K562 (cell line): ENCODE data around the gene VPREB1. TPM values are rescaled to one million over a fixed set of nuclear protein-coding genes. Genes with fewer than 3 reads are reported as not detected.
A peak's percentile ranks its signal among the peaks of the same experiment; 100 is the strongest.

Source experiments
- BDP1 ChIP-seq: IDR thresholded peaks from 3 replicates; pipeline ENCODE4 v1.6.1; 2011; ENCODE audit not compliant: insufficient read length, insufficient read depth
- CBX8 ChIP-seq: fragments of 200-600 bp; sonication (generic); IDR thresholded peaks from 2 replicates; pipeline ENCODE4 v1.6.1; 2012; ENCODE audit warnings: borderline replicate concordance, mixed run types, low read depth, mild to moderate bottlenecking, moderate library complexity, mixed read lengths, low read length, control low read depth, inconsistent platforms; ENCODE audit not compliant: poor library complexity, severe bottlenecking; ENCODE audit errors: extremely low read depth
- DACH1 ChIP-seq: fragments of 450-650 bp; IDR thresholded peaks from 2 replicates; pipeline ENCODE4 v1.6.1; 2018; ENCODE audit not compliant: partially characterized antibody
- E2F8 ChIP-seq: fragments of 450-650 bp; IDR thresholded peaks from 2 replicates; pipeline ENCODE4 v1.7.1; 2018; ENCODE audit warnings: mild to moderate bottlenecking, low read depth; ENCODE audit not compliant: partially characterized antibody
- ELF4 ChIP-seq: fragments of 450-650 bp; formaldehyde crosslinking; IDR thresholded peaks from 2 replicates; pipeline ENCODE4 v1.4.0; 2022; ENCODE audit warnings: missing genetic modification characterization
- FOXP4 ChIP-seq: sonication (generic); formaldehyde crosslinking; IDR thresholded peaks from 2 replicates; pipeline ENCODE4 v1.8.0; 2022; ENCODE audit warnings: mild to moderate bottlenecking, missing genetic modification reagents, borderline replicate concordance
- HOXB6 ChIP-seq: fragments of 250-450 bp; sonication (Bioruptor Pico); IDR thresholded peaks from 2 replicates; pipeline ENCODE4 v1.5.1; 2022; ENCODE audit warnings: mild to moderate bottlenecking, borderline replicate concordance
- LARP7 ChIP-seq: fragments of 450-650 bp; IDR thresholded peaks from 2 replicates; pipeline ENCODE4 v1.6.1; 2016
- MCM3 ChIP-seq: fragments of 450-650 bp; IDR thresholded peaks from 2 replicates; pipeline ENCODE4 v1.6.1; 2016
- MCM7 ChIP-seq, 2 experiments: fragments of 450-650 bp; IDR thresholded peaks; 2 replicates each; pipeline ENCODE4 v1.6.1; 2016 to 2018
- NR4A1 ChIP-seq, 2 experiments: fragments of 250-450 bp in 1 of 2; fragments of 450-650 bp in 1 of 2; sonication (Bioruptor Pico) in 1 of 2; IDR thresholded peaks; 2 replicates each; pipeline versions ENCODE4 v1.4.0 to v1.6.1; 2016 to 2020; ENCODE audit warnings: mild to moderate bottlenecking in 2 of 2, missing compliant biosample characterization in 1 of 2, missing genetic modification characterization in 1 of 2, moderate library complexity in 1 of 2
- OTX1 ChIP-seq: fragments of 450-650 bp; formaldehyde crosslinking; IDR thresholded peaks from 2 replicates; pipeline ENCODE4 v1.4.0; 2022; ENCODE audit warnings: mild to moderate bottlenecking
- PHTF2 ChIP-seq: fragments of 250-450 bp; sonication (Bioruptor Pico); IDR thresholded peaks from 2 replicates; pipeline ENCODE4 v1.5.0; 2021; ENCODE audit warnings: mild to moderate bottlenecking
- RFX5 ChIP-seq: IDR thresholded peaks from 2 replicates; pipeline ENCODE4 v1.6.1; 2011; ENCODE audit warnings: low read depth, mild to moderate bottlenecking, improper control_type of control experiment, low read length
- SMARCA5 ChIP-seq: fragments of 450-650 bp; IDR thresholded peaks from 2 replicates; pipeline ENCODE4 v1.6.1; 2016
- ZBTB26 ChIP-seq: fragments of 450-650 bp; formaldehyde crosslinking; IDR thresholded peaks from 2 replicates; pipeline ENCODE4 v1.4.0; 2022; ENCODE audit warnings: missing genetic modification characterization
- ZNF146 ChIP-seq: IDR thresholded peaks from one replicate; pipeline ENCODE4 v1.6.1; 2018; ENCODE audit warnings: missing compliant biosample characterization; ENCODE audit not compliant: unreplicated experiment
- polyA plus RNA-seq, 8 experiments: library from polyadenylated mRNA; depleted of rRNA in 4 of 8; stranded (reverse) in 5 of 8; unstranded in 3 of 8; fragments of >200 nt; fragmentation: Nextera tagmentation in 2 of 8; fragmentation: Illumina TruSeq in 1 of 8; extraction: Ambion mirVana in 2 of 8; extraction: Trizol in 1 of 8; gene quantifications; 2 replicates each; pipeline versions ENCODE4 v1.2.1 to v1.2.3, GENCODE V29; 2011 to 2014; ENCODE audit warnings: inconsistent platforms in 1 of 8, missing spikeins in 1 of 8
- total RNA-seq, 7 experiments: library from RNA; depleted of rRNA in 6 of 7; stranded (reverse); fragments of >200 nt in 6 of 7; fragmentation: Illumina TruSeq in 2 of 7; extraction: Trizol in 2 of 7; gene quantifications; 2 replicates each; pipeline versions ENCODE4 v1.2.1 to v1.2.3, GENCODE V29; 2011 to 2021; ENCODE audit warnings: low replicate concordance in 1 of 7
- TF ChIP-seq, protein P1 (sequence below): fragments of 450-650 bp; formaldehyde crosslinking; IDR thresholded peaks from 2 replicates; pipeline ENCODE4 v1.4.0; 2022; ENCODE audit warnings: missing genetic modification characterization
- TF ChIP-seq, protein P2 (sequence below): sonication (generic); formaldehyde crosslinking; IDR thresholded peaks from 2 replicates; pipeline ENCODE4 v1.8.0; 2022; ENCODE audit warnings: missing genetic modification reagents, mild to moderate bottlenecking, borderline replicate concordance

Gene VPREB1
- total and polyA plus RNA-seq, 9 of the 15 experiments (the other 6 are each of a cell fraction or from before 2014, with no cell fraction given), result not detected

GRCh38 chr22:22213231-22213630, 31.4 kb upstream of the VPREB1 start (continued):
- TF ChIP-seq, protein P1, sequence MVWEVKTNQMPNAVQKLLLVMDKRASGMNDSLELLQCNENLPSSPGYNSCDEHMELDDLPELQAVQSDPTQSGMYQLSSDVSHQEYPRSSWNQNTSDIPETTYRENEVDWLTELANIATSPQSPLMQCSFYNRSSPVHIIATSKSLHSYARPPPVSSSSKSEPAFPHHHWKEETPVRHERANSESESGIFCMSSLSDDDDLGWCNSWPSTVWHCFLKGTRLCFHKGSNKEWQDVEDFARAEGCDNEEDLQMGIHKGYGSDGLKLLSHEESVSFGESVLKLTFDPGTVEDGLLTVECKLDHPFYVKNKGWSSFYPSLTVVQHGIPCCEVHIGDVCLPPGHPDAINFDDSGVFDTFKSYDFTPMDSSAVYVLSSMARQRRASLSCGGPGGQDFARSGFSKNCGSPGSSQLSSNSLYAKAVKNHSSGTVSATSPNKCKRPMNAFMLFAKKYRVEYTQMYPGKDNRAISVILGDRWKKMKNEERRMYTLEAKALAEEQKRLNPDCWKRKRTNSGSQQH (CRISPR knock-in tag), result 0 out of 2 replicates have a peak, but pooled peaks have one; percentile 61
- TF ChIP-seq LARP7 (no peak), ELF4 (peak; percentile 72; the same call in 1 of the 2 replicates), BDP1 (no peak), ZNF146 (CRISPR knock-in tag) (no peak), OTX1 (CRISPR knock-in tag) (peak; percentile 82), FOXP4 (CRISPR knock-in tag) (no peak), NR4A1 (CRISPR knock-in tag; IDR thresholded peaks at IDR 0.05) (0 out of 2 replicates have a peak, but pooled peaks have one; percentile 13), NR4A1 (tag; IDR thresholded peaks at IDR 0.05) (no peak), MCM3 (peak; percentile 88), PHTF2 (no peak), RFX5 (no peak), ZBTB26 (CRISPR knock-in tag) (peak; percentile 89), MCM7 (IDR thresholded peaks at IDR 0.05) (peak; percentile 17 to 99; a peak in 2 of 4 replicates), DACH1 (no peak), HOXB6 (CRISPR knock-in tag) (0 out of 2 replicates have a peak, but pooled peaks have one; percentile 79), E2F8 (no peak), CBX8 (peak; percentile 88), SMARCA5 (peak; percentile 45; the same call in 1 of the 2 replicates)
- TF ChIP-seq, protein P2, sequence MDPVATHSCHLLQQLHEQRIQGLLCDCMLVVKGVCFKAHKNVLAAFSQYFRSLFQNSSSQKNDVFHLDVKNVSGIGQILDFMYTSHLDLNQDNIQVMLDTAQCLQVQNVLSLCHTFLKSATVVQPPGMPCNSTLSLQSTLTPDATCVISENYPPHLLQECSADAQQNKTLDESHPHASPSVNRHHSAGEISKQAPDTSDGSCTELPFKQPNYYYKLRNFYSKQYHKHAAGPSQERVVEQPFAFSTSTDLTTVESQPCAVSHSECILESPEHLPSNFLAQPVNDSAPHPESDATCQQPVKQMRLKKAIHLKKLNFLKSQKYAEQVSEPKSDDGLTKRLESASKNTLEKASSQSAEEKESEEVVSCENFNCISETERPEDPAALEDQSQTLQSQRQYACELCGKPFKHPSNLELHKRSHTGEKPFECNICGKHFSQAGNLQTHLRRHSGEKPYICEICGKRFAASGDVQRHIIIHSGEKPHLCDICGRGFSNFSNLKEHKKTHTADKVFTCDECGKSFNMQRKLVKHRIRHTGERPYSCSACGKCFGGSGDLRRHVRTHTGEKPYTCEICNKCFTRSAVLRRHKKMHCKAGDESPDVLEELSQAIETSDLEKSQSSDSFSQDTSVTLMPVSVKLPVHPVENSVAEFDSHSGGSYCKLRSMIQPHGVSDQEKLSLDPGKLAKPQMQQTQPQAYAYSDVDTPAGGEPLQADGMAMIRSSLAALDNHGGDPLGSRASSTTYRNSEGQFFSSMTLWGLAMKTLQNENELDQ, result no peak
